Lower leg skin (tissue), 3 donors: ENCODE results near the gene GPATCH8.

ENCODE experiments used
- POLR2A ChIP-seq, 2 donors: fragments of 450-650 bp; IDR thresholded peaks; one replicate each; pipeline ENCODE4 v1.6.1; 2016 to 2017; ENCODE audit warnings: antibody characterized with exemption in 2 of 2, mild to moderate bottlenecking in 1 of 2, moderate library complexity in 1 of 2
- TF ChIP-seq, protein P1 (sequence below), 3 donors: fragments of 450-650 bp; IDR thresholded peaks; one replicate each; pipeline ENCODE4 v1.5.1; 2016; ENCODE audit warnings: antibody characterized with exemption in 3 of 3, mild to moderate bottlenecking in 3 of 3, moderate library complexity in 2 of 3

DNA sequence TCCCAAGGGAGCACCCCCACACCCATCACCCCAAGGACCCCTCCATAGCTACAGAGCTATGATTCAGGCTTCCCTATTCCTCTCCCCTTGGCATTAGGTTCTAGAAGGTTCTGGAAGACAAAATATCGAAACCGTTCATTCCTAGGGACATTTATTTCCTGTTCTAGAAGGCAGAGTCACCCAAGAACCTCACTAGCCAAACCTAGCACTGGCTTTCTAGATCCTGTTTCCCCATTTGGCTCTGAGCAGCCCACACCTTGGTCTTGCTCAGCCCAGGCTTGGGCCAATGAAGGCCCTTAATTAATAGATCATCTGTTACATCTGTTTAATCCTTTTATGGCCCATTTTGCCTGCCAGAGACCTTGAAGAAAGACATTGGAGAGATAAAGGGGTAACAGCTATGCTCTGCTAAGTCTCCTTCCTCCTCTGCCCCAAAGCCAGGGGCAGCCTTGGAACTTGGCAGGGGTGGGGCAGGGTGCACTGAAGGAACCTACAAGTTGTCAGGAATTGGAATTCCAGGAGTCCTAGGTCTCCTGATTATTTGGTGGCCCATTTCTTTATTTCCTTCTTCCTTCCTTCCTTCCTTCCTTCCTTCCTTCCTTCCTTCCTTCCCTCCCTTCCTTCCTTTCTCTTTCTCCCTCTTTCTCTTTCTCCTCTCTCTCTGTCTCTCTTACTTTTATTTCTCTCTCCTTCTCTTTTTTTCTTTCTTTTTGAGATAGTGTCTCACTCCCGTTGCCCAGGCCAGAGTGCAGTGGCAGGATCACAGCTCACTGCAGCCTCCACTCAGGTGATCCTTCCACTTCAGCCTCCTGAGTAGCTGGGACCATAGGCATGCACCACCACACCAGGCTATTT is 45.4 kb upstream of the GPATCH8 start:
- TF ChIP-seq, protein P1, sequence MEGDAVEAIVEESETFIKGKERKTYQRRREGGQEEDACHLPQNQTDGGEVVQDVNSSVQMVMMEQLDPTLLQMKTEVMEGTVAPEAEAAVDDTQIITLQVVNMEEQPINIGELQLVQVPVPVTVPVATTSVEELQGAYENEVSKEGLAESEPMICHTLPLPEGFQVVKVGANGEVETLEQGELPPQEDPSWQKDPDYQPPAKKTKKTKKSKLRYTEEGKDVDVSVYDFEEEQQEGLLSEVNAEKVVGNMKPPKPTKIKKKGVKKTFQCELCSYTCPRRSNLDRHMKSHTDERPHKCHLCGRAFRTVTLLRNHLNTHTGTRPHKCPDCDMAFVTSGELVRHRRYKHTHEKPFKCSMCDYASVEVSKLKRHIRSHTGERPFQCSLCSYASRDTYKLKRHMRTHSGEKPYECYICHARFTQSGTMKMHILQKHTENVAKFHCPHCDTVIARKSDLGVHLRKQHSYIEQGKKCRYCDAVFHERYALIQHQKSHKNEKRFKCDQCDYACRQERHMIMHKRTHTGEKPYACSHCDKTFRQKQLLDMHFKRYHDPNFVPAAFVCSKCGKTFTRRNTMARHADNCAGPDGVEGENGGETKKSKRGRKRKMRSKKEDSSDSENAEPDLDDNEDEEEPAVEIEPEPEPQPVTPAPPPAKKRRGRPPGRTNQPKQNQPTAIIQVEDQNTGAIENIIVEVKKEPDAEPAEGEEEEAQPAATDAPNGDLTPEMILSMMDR (IDR thresholded peaks at IDR 0.05) = no peak
- no peak for TF ChIP-seq POLR2A (IDR thresholded peaks at IDR 0.05)
